ENCODE results near the gene CD3E.

- TF ChIP-seq TEAD3 (CRISPR knock-in tag; optimal IDR thresholded peaks at IDR 0.05; ENCODE audit: borderline replicate concordance) (no peak), ZNF512B (CRISPR knock-in tag; IDR thresholded peaks at IDR 0.05; ENCODE audit: borderline replicate concordance) (no peak), FOXM1 (CRISPR knock-in tag; IDR thresholded peaks at IDR 0.05) (no peak), CC2D1A (CRISPR knock-in tag; IDR thresholded peaks at IDR 0.05) (no peak), ZNF205 (CRISPR knock-in tag; IDR thresholded peaks at IDR 0.05) (no peak), ZNF274 (CRISPR knock-in tag; IDR thresholded peaks at IDR 0.05) (no peak), NR3C1 (CRISPR knock-in tag; IDR thresholded peaks at IDR 0.05) (no peak), CEBPG (CRISPR knock-in tag; IDR thresholded peaks at IDR 0.05) (no peak), NFE2L2 (IDR thresholded peaks at IDR 0.05; ENCODE audit: low read length) (no peak), SRSF9 (IDR thresholded peaks at IDR 0.05; ENCODE audit: borderline replicate concordance, insufficient read depth, low read depth, low read length, poor library complexity, severe bottlenecking) (no peak)
- TF ChIP-seq, protein P1, sequence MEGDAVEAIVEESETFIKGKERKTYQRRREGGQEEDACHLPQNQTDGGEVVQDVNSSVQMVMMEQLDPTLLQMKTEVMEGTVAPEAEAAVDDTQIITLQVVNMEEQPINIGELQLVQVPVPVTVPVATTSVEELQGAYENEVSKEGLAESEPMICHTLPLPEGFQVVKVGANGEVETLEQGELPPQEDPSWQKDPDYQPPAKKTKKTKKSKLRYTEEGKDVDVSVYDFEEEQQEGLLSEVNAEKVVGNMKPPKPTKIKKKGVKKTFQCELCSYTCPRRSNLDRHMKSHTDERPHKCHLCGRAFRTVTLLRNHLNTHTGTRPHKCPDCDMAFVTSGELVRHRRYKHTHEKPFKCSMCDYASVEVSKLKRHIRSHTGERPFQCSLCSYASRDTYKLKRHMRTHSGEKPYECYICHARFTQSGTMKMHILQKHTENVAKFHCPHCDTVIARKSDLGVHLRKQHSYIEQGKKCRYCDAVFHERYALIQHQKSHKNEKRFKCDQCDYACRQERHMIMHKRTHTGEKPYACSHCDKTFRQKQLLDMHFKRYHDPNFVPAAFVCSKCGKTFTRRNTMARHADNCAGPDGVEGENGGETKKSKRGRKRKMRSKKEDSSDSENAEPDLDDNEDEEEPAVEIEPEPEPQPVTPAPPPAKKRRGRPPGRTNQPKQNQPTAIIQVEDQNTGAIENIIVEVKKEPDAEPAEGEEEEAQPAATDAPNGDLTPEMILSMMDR (CRISPR knock-in tag; IDR thresholded peaks at IDR 0.05), result no peak
- TF ChIP-seq, protein P2, sequence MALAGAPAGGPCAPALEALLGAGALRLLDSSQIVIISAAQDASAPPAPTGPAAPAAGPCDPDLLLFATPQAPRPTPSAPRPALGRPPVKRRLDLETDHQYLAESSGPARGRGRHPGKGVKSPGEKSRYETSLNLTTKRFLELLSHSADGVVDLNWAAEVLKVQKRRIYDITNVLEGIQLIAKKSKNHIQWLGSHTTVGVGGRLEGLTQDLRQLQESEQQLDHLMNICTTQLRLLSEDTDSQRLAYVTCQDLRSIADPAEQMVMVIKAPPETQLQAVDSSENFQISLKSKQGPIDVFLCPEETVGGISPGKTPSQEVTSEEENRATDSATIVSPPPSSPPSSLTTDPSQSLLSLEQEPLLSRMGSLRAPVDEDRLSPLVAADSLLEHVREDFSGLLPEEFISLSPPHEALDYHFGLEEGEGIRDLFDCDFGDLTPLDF (CRISPR knock-in tag; IDR thresholded peaks at IDR 0.05), result no peak
- TF ChIP-seq, protein P3, sequence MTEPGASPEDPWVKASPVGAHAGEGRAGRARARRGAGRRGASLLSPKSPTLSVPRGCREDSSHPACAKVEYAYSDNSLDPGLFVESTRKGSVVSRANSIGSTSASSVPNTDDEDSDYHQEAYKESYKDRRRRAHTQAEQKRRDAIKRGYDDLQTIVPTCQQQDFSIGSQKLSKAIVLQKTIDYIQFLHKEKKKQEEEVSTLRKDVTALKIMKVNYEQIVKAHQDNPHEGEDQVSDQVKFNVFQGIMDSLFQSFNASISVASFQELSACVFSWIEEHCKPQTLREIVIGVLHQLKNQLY (CRISPR knock-in tag; IDR thresholded peaks at IDR 0.05), result no peak
- TF ChIP-seq, protein P4, sequence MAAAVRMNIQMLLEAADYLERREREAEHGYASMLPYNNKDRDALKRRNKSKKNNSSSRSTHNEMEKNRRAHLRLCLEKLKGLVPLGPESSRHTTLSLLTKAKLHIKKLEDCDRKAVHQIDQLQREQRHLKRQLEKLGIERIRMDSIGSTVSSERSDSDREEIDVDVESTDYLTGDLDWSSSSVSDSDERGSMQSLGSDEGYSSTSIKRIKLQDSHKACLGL (CRISPR knock-in tag; IDR thresholded peaks at IDR 0.05), result no peak
These were observed 39.5 kb downstream of the CD3E start, which contains the start of gene CD3G for GRCh38 chr11:118343981-118344515.
